GM12878 (cell line): ENCODE measurements around the gene INHBB. TPM values are rescaled to one million over a fixed set of nuclear protein-coding genes. Genes with fewer than 3 reads are reported as not detected.

Experiments used
- ATAC-seq: fragments of 200-7000 bp; cut with Tn5 transposase; 3 replicates; pipeline ENCODE4 v1.9.1; 2020; ENCODE audit warnings: mild to moderate bottlenecking, moderate library complexity
- BruUV-seq: library from RNA; stranded (reverse); fragments of 400-500 nt; replicated peaks from 2 replicates; lab custom pipeline; 2021; lab: Mats Ljungman, UMichigan
- CTCF ChIA-PET: fragments of 300-600 bp; sonication (Branson Sonifier 250); formaldehyde crosslinking; extraction: SDS; loops from one replicate; lab custom pipeline; 2021; ENCODE audit warnings: inconsistent platforms; lab: Yijun Ruan, JAX
- POLR2A ChIA-PET: fragments of 350-600 bp; formaldehyde crosslinking; extraction: SDS; loops from one replicate; lab custom pipeline; 2021; ENCODE audit warnings: inconsistent platforms; lab: Charles Lee
- RAD21 ChIA-PET: fragments of 300-600 bp; sonication (Branson Sonifier 250); formaldehyde crosslinking; loops from one replicate; lab custom pipeline; 2023; ENCODE audit warnings: antibody characterized with exemption; ENCODE audit not compliant: unreplicated experiment; lab: Charles Lee
- SMC1A ChIA-PET: fragments of 300-600 bp; sonication (Branson Sonifier 250); formaldehyde crosslinking; loops from one replicate; lab custom pipeline; 2023; ENCODE audit not compliant: unreplicated experiment, uncharacterized antibody; lab: Charles Lee
- DNase-seq: peaks from one replicate; pipeline ENCODE4 v3.0.0-alpha.2; 2011; ENCODE audit warnings: low read depth, low spot score
- FAIRE-seq: peaks from 3 replicates; lab custom pipeline; 2011; peaks lifted over from hg19 to GRCh38; lab: Jason Lieb, UNC
- H2AFZ ChIP-seq: 2 replicates; pipeline ENCODE4 v1.6.0; 2011; ENCODE audit warnings: low read depth, low read length, control low read depth; ENCODE audit not compliant: control insufficient read depth
- H3K27ac ChIP-seq: 2 replicates; pipeline ENCODE4 v1.5.1; 2011; ENCODE audit warnings: control low read depth; ENCODE audit not compliant: control insufficient read depth, insufficient read depth
- H3K27me3 ChIP-seq, 2 experiments: replicated peaks in 1 of 2; 2 replicates each; pipeline versions ENCODE4 v1.6.0 to v1.6.1; 2011; ENCODE audit warnings: low read length in 1 of 2; ENCODE audit not compliant: control insufficient read depth in 2 of 2, insufficient read depth in 2 of 2
- H3K36me3 ChIP-seq, 2 experiments: 2 replicates each; pipeline ENCODE4 v1.5.1; 2011; ENCODE audit warnings: low read length in 1 of 2; ENCODE audit not compliant: control insufficient read depth in 2 of 2, insufficient read depth in 2 of 2
- H3K4me1 ChIP-seq: 2 replicates; pipeline ENCODE4 v1.6.1; 2011; ENCODE audit warnings: mild to moderate bottlenecking, low read length, moderate library complexity, mixed read lengths; ENCODE audit not compliant: control insufficient read depth, insufficient read depth
- H3K4me2 ChIP-seq: 2 replicates; pipeline ENCODE4 v1.6.0; 2011; ENCODE audit warnings: control low read depth; ENCODE audit not compliant: control insufficient read depth, insufficient read depth
- H3K4me3 ChIP-seq: fragments of 200-600 bp; sonication (generic); 2 replicates; pipeline ENCODE4 v1.5.1; 2016
- H3K79me2 ChIP-seq: 2 replicates; pipeline ENCODE4 v1.6.0; 2011; ENCODE audit warnings: low read length; ENCODE audit not compliant: control insufficient read depth, insufficient read depth
- H3K9ac ChIP-seq: 2 replicates; pipeline ENCODE4 v1.8.0; 2011; ENCODE audit warnings: low read length, control low read depth, mixed read lengths; ENCODE audit not compliant: control insufficient read depth, insufficient read depth
- H3K9me3 ChIP-seq: replicated peaks from 3 replicates; pipeline ENCODE4 v1.5.1; 2011; ENCODE audit warnings: mild to moderate bottlenecking, low read length; ENCODE audit not compliant: control insufficient read depth, insufficient read depth
- H4K20me1 ChIP-seq: 2 replicates; pipeline ENCODE4 v1.6.0; 2011; ENCODE audit not compliant: control insufficient read depth, insufficient read depth
- BCL11A ChIP-seq: IDR thresholded peaks from 2 replicates; pipeline ENCODE4 v1.6.1; 2011; ENCODE audit warnings: low read depth, low read length
- EZH2 ChIP-seq: IDR thresholded peaks from 2 replicates; pipeline ENCODE4 v1.6.1; 2012; ENCODE audit warnings: low read depth, mild to moderate bottlenecking, control low read depth, inconsistent platforms, low read length, borderline replicate concordance; ENCODE audit not compliant: control insufficient read depth
- FOS ChIP-seq: IDR thresholded peaks from 3 replicates; pipeline ENCODE4 v1.6.1; 2011; ENCODE audit warnings: borderline replicate concordance; ENCODE audit not compliant: insufficient read length; ENCODE audit errors: extremely low read depth
- FOXK2 ChIP-seq: fragments of 450-650 bp; IDR thresholded peaks from 2 replicates; pipeline ENCODE4 v1.6.1; 2017; ENCODE audit warnings: mild to moderate bottlenecking, moderate library complexity
- KDM1A ChIP-seq: fragments of 200-600 bp; sonication (generic); IDR thresholded peaks from 2 replicates; pipeline ENCODE4 v1.6.1; 2016; ENCODE audit warnings: borderline replicate concordance
- MEF2A ChIP-seq: IDR thresholded peaks from 2 replicates; pipeline ENCODE4 v1.6.1; 2011; ENCODE audit warnings: low read depth, mild to moderate bottlenecking, low read length, moderate library complexity; ENCODE audit not compliant: insufficient read depth
- MTA2 ChIP-seq: fragments of 450-650 bp; IDR thresholded peaks from 2 replicates; pipeline ENCODE4 v1.6.1; 2016; ENCODE audit warnings: low read depth, mild to moderate bottlenecking, moderate library complexity
- NFXL1 ChIP-seq: fragments of 450-650 bp; IDR thresholded peaks from 2 replicates; pipeline ENCODE4 v1.6.1; 2017; ENCODE audit warnings: antibody characterized with exemption, mild to moderate bottlenecking, borderline replicate concordance
- RUNX3 ChIP-seq: IDR thresholded peaks from 2 replicates; pipeline ENCODE4 v1.6.1; 2012; ENCODE audit warnings: low read length, inconsistent platforms
- SMAD1 ChIP-seq: fragments of 450-650 bp; IDR thresholded peaks from 2 replicates; pipeline ENCODE4 v1.6.1; 2018; ENCODE audit warnings: mild to moderate bottlenecking, low read depth; ENCODE audit not compliant: partially characterized antibody
- SUZ12 ChIP-seq: fragments of 200-600 bp; sonication (generic); IDR thresholded peaks from one replicate; pipeline ENCODE4 v1.6.1; 2018; ENCODE audit warnings: antibody characterized with exemption, mild to moderate bottlenecking; ENCODE audit not compliant: unreplicated experiment
- WGBS: methylation state at CpG from one replicate; pipeline ENCODE4 v1.1.6; 2016; ENCODE audit warnings: low lambda C conversion rate; ENCODE audit not compliant: insufficient replicate concordance, insufficient coverage; ENCODE audit errors: missing lambda C conversion rate; 5-methylcytosine and 5-hydroxymethylcytosine counted together
- in situ Hi-C: fragments of 300-500 bp; cut with MboI; formaldehyde crosslinking; loops from 9 replicates; pipeline ENCODE4 v1.14.3; 2018; ENCODE audit warnings: mixed read lengths
- intact Hi-C: fragments of 100-400 bp; cut with micrococcal nuclease; formaldehyde crosslinking; loops from one replicate; pipeline ENCODE4 v1.14.2; 2022; ENCODE audit not compliant: unreplicated experiment
- polyA plus RNA-seq, 11 experiments: library from polyadenylated mRNA; depleted of rRNA in 4 of 11; unstranded in 6 of 11; stranded (reverse) in 5 of 11; fragments of >200 nt; fragmentation: Nextera tagmentation in 4 of 11; fragmentation: Illumina TruSeq in 1 of 11; extraction: Ambion mirVana in 4 of 11; extraction: Trizol in 1 of 11; gene quantifications; 1 replicate in 1 of 11; 2 replicates in 10 of 11; pipeline versions ENCODE4 v1.2.1 to v1.2.3, GENCODE V29; 2011 to 2016; ENCODE audit warnings: inconsistent platforms in 2 of 11, missing spikeins in 2 of 11, low read depth in 1 of 11
- total RNA-seq, 4 experiments: library from RNA; depleted of rRNA in 3 of 4; stranded (reverse); fragments of >200 nt in 3 of 4; fragmentation: Illumina TruSeq in 1 of 4; extraction: Trizol in 1 of 4; gene quantifications; 2 replicates each; pipeline versions ENCODE4 v1.2.1 to v1.2.3, GENCODE V29; 2013 to 2021
- TF ChIP-seq, protein P1 (sequence below): IDR thresholded peaks from 2 replicates; pipeline ENCODE4 v1.6.1; 2011; ENCODE audit warnings: low read depth, mild to moderate bottlenecking, low read length, moderate library complexity, borderline replicate concordance; ENCODE audit errors: extremely low read depth
- TF ChIP-seq, protein P2 (sequence below): IDR thresholded peaks from 2 replicates; pipeline ENCODE4 v1.6.1; 2011; ENCODE audit warnings: borderline replicate concordance, low read depth, mild to moderate bottlenecking, moderate library complexity, mixed read lengths, low read length; ENCODE audit not compliant: insufficient read depth; ENCODE audit errors: extremely low read length
- TF ChIP-seq, protein P3 (sequence below): fragments of 450-650 bp; IDR thresholded peaks from 2 replicates; pipeline ENCODE4 v1.6.1; 2016; ENCODE audit warnings: mild to moderate bottlenecking

The INHBB gene
- total and polyA plus RNA-seq, 10 of the 15 experiments (the other 5 are each of a cell fraction or from before 2014, with no cell fraction given) = 0.05 TPM; not detected in 9

DNA sequence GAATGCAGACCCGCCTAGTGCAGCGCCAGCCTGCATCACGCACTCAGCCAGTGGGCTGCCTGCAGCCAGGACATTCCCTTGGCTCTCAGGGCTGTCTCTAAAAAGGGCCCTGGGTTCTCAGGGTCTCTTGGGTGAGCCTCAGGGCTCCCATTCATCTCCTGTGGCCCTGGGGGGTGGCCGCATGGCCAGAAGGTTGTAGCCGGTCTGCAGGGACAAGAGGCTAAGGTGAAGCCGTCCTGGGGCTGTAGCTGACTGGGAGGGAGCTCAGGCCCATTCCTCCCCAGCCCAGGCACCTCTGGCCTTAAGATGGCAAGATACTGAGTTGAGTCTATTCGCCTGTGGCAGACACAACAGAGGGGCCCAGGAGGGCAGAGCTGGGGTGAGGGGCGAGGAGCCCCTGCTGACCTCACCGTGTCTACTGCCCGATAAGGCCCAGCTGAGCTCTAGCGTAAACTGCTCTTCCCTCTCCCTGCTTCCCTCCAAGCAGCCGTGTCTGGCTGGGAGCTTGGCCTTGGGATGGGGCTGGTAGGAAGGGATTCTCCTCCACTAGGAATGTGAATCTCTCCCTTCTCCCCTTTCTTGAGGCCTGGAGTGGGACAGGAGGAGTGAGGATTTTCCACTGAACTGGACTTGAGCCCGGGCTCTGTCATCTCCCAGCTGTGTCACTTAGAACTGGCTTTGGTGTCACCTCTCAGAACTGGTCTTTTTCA lies 37.9 kb downstream of the INHBB start:
- 43% methylated on average over 13 of the region's 13 CpGs for WGBS
- Histone ChIP-seq H3K4me1 (no peaks in the 10 kb centered on the region), H3K27ac (no peak overlapping the region), H3K27me3 (peaks cover 0 to under 1% of the 10 kb centered on the region in 2 experiments; a peak in 1 of 4 replicates), H4K20me1 (no peaks in the 10 kb centered on the region; the same call in none of the 2 replicates), H3K9ac (no peak overlapping the region), H3K36me3 (no peaks in the 10 kb centered on the region), H3K9me3 (no peaks in the 10 kb centered on the region), H3K4me2 (no peak overlapping the region), H2AFZ (no peak overlapping the region), H3K79me2 (no peaks in the 10 kb centered on the region), H3K4me3 (no peak overlapping the region)
- ChIA-PET SMC1A (interaction anchor here (1.2 kb wide), 1 partner anchor 40 kb away, joined by 3 read pairs; no protein-coding TSS in a partner anchor), CTCF (no interaction called here), RAD21 (no interaction called here), POLR2A (no interaction called here)
- FAIRE-seq (no peak), DNase-seq (no peak)
- BruUV-seq = no TSS peak
- intact Hi-C loops = no loop called here
- in situ Hi-C loops = no loop called here
- no peak for TF ChIP-seq BCL11A
- TF ChIP-seq EZH2 = no peak
- no peak for TF ChIP-seq RUNX3
- no peak for TF ChIP-seq MEF2A
- TF ChIP-seq SMAD1 = no peak
- TF ChIP-seq FOS = no peak
- no peak for TF ChIP-seq NFXL1
- TF ChIP-seq, protein P1, sequence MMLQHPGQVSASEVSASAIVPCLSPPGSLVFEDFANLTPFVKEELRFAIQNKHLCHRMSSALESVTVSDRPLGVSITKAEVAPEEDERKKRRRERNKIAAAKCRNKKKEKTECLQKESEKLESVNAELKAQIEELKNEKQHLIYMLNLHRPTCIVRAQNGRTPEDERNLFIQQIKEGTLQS = no peak
- no peak for TF ChIP-seq SUZ12
- TF ChIP-seq KDM1A = no peak
- TF ChIP-seq, protein P2, sequence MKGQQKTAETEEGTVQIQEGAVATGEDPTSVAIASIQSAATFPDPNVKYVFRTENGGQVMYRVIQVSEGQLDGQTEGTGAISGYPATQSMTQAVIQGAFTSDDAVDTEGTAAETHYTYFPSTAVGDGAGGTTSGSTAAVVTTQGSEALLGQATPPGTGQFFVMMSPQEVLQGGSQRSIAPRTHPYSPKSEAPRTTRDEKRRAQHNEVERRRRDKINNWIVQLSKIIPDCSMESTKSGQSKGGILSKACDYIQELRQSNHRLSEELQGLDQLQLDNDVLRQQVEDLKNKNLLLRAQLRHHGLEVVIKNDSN = no peak
- TF ChIP-seq MTA2 = no peak
- TF ChIP-seq, protein P3, sequence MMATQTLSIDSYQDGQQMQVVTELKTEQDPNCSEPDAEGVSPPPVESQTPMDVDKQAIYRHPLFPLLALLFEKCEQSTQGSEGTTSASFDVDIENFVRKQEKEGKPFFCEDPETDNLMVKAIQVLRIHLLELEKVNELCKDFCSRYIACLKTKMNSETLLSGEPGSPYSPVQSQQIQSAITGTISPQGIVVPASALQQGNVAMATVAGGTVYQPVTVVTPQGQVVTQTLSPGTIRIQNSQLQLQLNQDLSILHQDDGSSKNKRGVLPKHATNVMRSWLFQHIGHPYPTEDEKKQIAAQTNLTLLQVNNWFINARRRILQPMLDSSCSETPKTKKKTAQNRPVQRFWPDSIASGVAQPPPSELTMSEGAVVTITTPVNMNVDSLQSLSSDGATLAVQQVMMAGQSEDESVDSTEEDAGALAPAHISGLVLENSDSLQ = no peak
- TF ChIP-seq FOXK2 = no peak
- TF ChIP-seq, all 136 proteins: peak for 0
- ATAC-seq = no peak
